ENCODE measurements around the gene SPATS1.
"Not testable (repeated sequence)": the region's sequence is repeated elsewhere in the genome, so short reads cannot be mapped to it uniquely, and the experiment has no call there.

Gene SPATS1

DNA sequence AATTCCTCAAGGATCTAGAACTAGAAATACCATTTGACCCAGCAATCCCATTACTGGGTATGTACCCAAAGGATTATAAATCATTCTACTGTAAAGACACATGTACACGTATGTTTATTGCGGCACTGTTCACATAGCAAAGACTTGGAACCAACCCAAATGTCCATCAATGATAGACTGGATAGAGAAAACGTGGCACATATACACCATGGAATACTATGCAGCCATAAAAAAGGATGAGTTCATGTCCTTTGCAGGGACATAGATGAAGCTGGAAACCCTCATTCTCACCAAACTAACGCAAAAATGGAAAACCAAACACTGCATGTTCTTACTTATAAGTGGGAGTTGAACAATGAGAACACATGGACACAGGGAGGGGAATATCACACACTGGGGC is 4.4 kb downstream of the SPATS1 start:
- DNase-seq: not testable (repeated sequence)

DNA sequence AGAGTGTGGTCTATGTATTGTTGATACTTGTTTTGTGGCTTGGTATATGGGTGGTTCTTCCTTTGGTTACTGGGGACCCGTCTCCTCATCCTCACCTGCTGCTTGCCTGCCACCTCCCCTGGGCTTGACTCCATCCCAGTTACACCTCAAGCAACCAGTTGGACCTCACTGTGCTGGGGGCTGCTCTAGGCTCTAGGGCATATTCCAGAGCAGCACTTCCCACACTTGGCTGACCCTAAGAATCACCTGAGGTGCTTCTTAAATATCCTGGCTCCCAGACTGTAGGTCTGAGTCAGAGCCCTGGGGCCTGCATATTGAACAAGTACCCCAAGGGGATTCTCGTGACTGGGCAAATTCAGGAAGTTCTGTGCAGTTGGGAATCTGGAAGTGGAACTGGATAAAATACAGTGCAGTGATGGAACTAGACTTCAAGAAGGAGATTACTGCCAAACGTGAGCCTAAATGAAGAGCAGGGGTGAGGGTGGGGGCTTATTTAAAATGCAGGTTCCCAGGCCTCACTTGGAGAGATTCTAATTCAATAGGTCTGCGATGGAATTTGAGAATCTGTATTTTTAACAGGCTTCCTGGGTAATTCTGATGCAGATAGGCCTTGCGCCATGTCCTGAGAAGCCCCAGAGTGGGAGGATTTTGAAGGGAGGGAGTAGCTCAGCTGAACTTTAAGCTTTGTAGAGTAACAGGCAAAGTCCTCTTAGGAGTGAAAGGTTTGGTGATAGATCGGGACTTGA is 7.6 kb downstream of the SPATS1 start:
- no peak for DNase-seq

DNA sequence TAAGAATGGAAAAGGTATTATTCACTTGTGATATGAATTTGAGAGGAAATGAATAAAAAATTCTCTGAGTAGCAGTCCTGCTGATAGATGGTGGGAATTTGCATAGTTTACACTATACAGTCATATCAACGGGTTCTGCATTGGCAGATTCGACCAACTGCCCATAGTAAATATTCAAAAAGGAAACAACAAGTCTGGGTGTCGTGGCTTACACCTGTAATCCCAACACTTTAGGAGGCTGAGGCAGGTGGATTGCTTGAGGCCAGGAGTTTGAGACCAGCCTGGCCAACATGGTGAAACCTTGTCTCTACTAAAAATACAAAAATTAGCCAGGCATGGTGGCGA is 8.2 kb downstream of the SPATS1 start:
- not testable (repeated sequence) for DNase-seq

DNA sequence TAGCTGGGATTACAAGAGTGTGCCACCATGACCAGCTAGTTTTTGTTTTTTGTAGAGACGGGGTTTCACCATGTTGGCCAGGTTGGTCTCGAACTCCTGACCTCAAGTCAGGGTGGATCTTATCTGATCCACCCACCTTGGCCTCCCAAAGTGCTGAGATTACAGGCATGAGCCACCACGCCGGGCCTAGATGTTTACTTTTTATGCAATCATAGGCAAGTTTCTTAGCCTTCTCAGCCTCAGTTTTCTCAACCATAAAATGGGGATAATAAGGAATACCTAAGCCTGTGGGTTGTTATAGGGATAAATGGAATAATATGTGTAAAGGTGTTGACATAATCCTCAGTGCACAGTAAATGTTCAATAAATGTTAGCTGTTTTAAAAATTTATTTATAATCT is 9.8 kb downstream of the SPATS1 start:
- no peak for DNase-seq

DNA sequence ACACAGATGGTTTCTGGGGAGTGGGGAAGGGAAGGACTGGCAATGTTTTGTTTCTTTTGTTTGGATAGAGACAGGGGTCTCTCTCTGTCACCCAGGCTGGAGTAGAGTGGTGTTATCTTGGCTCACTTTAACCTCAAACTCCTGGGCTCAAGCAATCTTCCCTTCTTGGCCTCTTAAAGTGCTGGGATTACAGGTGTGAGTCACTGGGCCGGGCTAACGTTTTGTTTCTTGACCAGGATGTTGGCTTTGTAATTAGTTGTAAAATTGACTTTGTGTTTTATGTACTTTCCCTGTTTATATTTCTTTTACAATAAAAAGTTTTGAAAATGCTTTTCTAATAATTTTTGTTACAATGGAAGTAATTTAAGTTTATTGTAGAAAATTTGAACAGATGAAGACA is 10.9 kb downstream of the SPATS1 start:
- no peak for DNase-seq

DNA sequence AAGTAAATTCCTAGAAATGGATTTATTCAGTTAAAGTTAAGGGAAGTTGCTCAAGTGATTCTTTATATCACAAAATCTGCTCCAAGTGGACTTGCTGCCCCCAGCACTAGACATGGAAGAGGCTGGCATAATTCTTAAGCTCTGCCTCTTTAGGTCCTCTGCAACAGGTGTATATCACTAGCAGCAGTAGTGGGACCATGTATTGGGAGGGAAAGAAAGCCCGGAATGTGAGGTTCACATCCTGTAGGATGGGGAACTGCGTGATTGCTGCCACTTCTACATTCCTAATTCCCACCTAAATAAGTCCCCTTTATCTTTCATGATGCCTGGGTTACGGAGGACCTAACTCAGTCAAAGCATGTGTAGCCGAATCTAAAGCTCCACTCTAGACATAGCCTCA is 13.2 kb downstream of the SPATS1 start:
- no peak for DNase-seq

DNA sequence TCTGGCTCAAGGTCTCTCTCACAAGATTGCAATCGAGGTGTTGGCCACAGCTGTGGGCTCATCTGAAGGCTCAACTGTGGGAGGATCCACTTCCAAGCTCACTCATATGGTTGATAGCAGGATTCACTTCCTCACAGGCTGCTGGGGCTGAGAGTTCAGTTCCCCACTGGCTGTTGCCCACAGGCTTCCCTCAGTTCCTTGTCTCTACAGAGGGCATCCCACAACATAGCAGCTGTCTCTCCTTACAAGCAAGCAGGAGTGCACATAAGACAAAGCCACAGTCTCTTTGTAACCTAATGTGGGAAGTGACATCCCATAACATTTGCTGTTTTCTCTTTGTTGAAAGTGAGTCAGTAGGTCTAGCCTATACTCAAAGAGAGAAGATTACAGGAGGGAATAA is 14.0 kb downstream of the SPATS1 start:
- DNase-seq: no peak

DNA sequence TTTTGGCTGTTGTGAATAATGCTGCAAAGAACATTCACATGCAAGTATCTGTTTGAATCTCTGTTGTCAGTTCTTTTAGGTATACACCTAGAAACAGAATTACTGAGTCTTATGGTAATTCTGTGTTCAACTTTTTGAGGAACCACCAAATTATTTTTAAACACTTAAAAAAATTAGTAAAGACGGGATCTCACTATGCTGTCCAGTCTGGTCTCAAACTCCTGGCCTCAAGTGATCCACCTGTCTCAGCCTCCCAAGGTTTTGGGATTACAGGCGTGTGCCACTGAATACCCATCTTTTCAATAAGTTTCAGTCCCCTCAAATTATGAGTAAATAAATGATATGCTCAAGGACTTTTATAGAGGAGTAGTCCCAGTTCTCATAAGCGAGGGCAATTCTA is 17.5 kb downstream of the SPATS1 start:
- DNase-seq: no peak

DNA sequence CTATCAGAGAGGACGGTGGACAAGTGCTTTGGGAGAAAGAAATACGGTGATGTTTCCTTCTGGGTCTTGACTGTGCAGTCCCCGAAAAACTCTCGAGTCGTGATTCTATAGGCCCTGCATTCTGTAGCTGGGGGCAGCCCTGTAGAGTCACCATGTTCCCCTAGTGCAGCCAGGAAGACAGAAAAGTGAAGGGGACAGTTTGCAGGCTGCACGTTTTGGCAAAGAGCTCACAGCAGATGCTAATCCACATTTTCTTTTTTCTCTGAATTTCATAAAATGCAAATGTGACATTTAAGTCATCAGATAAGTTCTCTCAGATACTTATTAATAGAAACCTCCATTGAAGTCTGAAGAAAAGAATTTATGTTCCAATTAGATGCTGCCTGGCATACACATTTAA is 19.5 kb downstream of the SPATS1 start:
- no peak for DNase-seq

DNA sequence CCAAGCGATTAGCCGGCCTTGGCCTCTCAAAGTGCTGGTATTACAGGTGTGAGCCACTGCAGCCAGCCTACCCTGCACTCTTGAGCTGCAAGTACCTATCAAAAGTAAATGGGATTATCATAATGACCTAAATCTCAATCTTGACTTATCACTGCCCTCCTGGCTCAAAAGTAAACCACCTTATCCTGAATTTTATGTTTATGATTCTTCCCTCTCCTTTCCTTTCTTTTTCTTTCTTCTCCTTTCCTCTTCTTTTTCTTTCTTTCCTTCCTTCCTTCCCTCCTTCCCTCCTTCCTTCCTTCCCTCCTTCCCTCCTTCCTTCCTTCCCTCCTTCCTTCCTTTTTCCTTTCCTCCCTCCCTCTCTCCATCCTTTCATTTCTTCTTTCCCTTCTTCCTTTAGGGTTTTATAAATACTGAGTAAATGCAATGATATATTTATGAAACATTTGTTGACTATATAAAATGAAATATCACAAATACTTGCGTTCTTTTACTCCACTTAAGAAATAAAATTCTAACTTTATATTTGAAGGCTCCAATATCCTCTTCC is 21.0 kb downstream of the SPATS1 start:
- no peak for DNase-seq

DNA sequence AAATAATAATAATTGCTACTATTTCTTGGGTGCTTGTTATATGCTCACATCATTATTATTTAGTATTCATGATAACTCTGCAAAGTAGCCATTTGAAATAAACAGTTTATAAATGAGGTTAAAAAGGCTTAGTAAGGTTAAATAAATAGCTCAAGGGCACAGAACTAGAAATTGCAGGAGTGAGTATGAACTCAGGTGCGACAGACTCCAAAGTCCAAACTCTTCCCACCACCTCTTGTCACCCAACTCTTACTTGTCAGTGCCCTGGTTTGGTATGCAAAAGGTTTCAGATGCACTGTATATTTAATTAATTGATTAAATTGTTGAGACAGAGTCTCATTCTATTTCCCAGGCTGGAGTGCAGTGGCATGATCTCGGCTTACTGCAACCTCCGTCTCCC is 24.3 kb downstream of the SPATS1 start:
- no peak for DNase-seq

DNA sequence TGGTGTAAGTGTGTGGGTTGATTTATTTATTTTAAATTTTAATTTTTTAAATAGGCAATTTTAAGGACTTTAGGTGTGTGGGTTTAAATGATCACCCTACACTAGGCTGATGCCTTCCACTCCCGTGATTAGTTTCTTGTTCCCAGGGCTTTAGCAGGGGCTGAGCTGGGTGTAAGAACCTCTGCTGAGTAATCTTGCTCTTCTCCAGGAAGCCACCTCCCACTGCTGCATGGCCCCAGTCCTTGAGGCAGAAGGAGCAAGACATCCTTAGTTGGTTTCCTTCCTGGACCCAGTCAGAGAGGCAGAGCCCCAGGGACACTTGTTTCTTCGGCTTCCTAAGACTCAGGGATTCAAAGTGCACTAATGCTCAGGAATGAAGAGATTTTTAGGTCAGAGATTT is 25.2 kb downstream of the SPATS1 start:
- DNase-seq: no peak

DNA sequence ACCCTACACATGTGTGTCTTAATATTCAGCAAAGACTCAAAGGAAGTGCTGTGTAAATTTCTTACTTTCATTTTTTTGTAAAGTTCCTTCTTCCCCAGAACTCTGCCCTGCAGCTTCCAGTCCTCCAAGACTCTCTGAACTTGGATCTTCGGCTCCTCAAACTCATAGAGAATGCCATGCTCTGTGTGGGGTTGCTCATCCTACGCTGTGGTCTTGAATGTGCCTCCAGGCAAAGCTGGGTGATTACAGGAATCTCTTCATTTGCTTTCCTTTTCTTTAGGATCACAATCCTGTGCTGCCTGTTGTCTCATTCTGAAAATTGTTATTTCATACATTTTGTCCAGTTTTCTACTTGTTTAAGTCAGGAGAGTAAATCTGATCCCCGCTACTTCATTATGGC is 30.6 kb downstream of the SPATS1 start:
- DNase-seq: no peak

DNA sequence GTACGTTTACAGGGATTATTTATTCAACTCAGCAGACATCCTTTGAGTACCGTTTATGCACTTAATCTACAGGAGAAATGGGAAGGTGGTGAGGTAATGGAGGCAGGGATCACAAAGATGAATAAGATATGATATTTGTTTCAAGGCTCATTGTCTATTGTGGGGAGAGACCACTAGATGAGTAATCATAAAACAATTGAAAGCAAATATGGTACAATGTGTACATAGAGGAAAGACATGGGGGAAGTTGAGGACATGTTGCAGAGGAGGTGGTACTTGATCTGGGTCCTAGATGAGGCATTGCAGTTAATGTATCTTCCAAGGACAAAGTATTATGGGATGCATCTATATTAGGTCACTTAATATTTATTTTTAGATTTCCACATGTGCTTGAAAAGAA is 31.3 kb downstream of the SPATS1 start:
- no peak for DNase-seq

DNA sequence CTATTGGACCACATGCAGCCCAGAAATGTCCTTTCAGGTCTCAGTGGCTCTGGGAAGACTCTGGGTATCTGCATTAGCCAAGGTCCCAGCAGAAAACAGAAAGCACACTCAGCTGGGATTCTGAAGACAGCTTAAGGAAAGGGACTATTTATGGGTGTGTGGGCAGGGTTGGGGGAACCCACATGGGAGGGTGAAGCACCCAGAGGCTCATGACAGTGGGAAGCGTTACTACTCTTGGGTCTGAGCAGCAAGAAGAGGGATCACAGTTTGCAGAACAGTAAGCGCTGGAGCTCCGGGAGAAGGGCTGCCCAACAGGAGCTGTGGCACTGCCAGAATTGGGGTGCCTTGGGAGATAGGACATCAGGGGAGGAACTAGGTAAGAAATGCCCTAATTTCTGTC is 32.6 kb downstream of the SPATS1 start:
- no peak for DNase-seq

DNA sequence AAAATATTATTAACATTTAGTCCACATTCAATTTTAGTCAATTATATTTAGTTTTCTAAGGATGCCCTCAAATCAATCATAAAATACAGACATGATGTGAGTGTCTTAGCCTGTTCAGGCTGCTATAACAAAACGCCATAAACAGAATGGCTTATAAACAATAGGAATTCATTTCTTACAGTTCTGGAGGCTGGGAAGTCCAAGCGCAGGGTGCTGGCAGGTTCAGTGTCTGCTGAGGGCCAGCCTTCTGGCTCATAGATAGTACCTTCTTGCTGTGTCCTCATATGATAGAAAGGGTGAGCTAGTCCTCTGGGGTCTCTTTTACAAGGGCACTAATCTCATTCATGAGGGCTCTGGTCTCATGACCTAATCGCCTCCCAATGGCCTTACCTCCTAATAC is 35.0 kb downstream of the SPATS1 start:
- no peak for DNase-seq

DNA sequence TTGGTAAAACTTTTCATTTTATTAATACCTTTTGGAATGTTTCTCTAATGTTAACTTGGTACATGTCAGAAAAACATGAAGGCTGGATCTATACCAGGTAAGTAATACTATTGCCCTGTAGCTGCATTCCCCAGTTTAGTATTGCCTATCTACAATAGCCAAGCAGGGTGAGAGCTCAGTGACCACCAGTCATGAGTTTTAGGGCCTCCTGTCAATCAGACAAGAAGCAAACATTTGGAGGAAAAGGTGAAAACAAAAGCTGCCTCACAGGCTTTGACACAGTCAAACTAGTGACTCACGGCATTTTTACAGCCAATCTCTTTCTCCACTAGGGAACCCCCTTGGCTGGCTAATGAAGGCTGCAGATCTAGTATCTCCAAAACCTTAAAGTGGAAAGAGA is 35.5 kb downstream of the SPATS1 start:
- DNase-seq: no peak

DNA sequence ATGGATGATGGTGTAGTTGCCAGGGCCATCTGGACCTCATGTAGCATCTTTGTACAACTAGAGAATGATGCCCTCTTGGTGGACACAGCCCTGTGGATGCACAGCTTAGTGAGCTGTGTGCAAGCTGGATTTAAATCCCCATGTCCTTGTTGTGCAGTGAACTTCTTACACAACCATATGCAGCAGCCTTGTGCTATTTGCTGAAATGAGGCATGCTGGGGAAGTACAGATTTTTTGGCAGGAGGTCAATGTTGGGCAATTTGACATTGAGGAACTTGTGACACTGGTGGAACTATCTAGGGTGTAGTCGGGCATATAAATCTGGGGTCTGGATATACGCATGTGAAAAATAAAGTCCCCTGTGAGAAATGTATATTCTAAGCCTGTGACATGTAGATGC is 39.3 kb downstream of the SPATS1 start:
- no peak for DNase-seq

DNA sequence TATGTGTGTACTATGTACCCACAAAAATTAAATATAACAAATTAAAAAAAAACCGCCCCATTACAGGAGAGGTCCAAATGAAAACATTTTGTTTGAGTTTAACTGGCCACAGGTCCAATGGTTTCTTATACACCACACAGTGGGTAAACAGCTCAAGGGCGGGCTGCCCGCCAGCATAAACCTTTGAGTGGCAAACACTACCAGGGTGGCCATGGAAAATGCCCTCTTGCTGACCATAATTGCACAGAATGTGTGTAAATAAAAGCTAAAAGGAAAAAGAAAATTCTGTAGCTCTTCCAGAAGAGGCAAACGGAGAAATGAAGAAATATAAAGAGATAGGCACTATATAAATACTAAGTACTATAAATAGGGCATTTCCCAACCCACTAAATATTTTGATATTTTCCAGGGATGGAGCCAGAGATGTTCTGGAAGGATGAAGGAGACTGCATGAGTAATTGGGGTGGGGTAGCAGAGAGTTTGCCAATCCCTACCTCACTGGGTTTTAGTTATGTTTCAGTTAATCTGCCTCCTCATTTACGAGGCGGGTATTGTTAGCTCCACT is 44.0 kb downstream of the SPATS1 start:
- DNase-seq: peak; percentile 70

DNA sequence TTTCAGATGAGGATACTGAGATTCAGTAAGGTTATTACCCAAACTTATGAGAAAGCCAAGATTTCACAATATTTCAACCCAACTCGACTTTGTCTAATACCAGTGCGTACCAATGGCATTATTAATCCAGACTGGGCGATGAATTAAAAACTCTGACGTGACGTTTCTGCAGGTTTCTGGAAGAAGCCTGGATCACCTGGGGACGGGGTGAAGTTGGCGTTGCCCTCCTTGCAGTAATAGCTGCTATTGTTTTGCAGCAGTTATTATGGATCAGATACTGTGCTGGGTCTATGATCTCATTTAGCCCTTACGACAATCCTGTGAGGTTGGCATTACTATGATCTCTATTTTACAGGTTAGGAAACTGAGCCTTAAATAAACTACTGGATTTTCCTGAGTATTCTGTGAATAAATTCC is 44.5 kb downstream of the SPATS1 start:
- peak; percentile 66 for DNase-seq

DNA sequence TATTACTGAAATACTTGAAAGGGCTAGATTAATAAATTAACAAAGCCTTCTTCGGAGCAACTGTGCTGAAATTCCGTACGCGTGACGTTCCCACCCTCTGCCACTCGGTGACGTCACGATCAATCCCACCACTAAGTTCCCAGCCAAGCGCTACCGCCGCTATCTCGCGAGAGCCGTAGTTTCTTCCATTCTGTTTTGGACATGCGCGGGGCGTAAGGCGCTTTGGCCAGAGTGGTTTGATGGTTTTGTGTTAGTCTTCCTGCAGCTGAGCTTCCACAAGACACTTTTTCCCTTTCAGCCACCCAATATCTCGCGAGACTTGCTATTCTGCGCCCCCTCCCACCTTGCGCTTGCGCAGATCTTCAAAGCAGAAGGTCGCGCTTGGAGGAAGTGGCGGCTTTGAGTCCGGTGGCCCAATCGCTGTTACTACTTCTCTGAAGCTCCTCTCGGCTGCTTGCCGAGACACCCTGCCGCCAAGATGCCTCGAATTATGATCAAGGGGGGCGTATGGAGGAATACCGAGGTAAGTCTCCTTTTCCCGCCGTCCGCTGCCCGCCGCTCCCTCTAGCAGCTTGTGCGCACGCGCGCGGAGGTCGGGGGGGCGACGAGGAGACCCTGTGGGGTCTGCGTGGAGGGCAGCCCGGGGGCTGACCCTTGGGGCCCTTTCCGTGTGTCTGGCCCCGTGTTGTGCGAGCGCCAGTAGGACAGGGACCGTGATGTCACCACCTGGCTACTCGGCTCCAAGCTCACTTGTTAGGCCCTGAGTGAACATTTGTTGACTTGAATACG is 45.1 kb downstream of the SPATS1 start, which contains the start of gene CDC5L:
Gene CDC5L, plus strand, starts transcription at position 361 of the 789 bp plus-strand sequence. Its CDS starts 118 bp downstream, at position 479.
- peak; percentile 100 for DNase-seq

DNA sequence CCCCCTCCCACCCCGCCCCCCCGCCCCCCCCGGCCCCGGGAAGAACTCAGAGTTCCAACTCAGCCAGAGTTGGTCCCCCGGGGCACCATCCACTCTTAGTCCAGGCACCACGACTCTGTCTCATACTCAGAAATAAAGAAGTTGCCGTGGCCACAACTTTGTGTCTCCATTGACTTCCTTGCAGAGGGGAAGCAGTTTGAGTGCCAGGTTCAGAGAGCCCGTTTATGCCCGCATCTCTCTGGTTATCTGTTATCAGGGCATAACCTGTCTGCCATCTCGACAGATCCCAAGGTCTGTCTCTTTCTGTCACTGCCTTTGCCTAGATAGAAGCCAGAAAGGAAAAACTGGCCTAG is 45.7 kb downstream of the SPATS1 start:
- DNase-seq: peak; percentile 34

DNA sequence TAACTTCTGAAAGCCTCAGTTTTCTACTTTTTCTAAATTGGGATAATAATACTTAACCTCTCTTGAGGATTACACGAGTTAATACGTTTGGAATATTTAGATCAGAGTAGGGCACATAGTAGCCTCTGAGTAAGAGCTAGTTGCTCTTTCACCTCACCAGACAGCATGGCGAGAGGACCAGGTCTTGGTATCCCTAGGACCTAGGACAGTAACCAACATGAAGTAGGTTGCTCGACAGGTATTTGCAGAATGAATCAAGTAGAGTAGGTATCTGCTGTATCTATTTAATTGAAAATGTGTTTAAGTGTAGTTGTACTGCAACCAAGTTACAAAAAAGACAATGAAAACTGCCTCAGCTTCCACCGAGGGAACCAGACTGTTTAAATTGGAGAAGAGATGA is 46.4 kb downstream of the SPATS1 start:
- no peak for DNase-seq

DNA sequence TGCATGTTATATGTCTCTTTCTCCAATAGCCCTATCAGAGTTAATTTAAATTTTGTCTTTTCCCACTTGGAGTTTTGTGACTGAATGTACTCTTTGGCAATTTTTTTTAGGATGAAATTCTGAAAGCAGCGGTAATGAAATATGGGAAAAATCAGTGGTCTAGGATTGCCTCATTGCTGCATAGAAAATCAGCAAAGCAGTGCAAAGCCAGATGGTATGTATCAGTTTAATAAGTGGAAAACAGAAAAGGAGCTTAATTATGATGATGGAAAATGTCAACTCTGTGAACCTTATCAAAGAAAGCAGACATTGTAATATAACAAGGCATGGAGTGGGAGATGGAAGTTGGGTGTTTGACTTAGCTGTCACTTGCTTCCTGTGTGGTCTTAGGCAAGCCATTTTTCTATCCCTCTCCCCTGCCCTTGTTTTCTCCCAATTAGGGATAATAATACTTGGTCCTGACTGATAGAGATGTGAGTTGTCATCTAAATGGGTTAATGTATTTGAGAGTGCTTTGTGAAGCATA is 47.8 kb downstream of the SPATS1 start:
- no peak for DNase-seq

Data from NCI-H1092 treated with DMSO at 0.1 percent for 48 hours (cell line).